HAP-1 (cell line): ENCODE data around the gene RHBDF2.
"Not testable (repeated sequence)": the region's sequence is repeated elsewhere in the genome, so short reads cannot be mapped to it uniquely, and the experiment has no call there.

ENCODE experiments used
- DNase-seq, 2 experiments: peaks; one replicate each; pipeline ENCODE4 v3.0.0-alpha.2; 2016 to 2020; ENCODE audit warnings: low spot score in 2 of 2
- H3K27me3 ChIP-seq: fragments of 250-450 bp; sonication (Bioruptor Pico); 2 replicates; pipeline ENCODE4 v1.5.1; 2020; ENCODE audit warnings: low read depth, mild to moderate bottlenecking, moderate library complexity
- H3K36me3 ChIP-seq: fragments of 250-450 bp; sonication (Bioruptor Pico); replicated peaks from 2 replicates; pipeline ENCODE4 v1.5.1; 2020; ENCODE audit warnings: mild to moderate bottlenecking
- H3K4me1 ChIP-seq: fragments of 250-450 bp; sonication (Bioruptor Pico); 2 replicates; pipeline ENCODE4 v1.5.1; 2020; ENCODE audit warnings: mild to moderate bottlenecking
- H3K4me3 ChIP-seq: fragments of 250-450 bp; sonication (Bioruptor Pico); 2 replicates; pipeline ENCODE4 v1.5.1; 2020; ENCODE audit warnings: mild to moderate bottlenecking, moderate library complexity
- H3K9me3 ChIP-seq: fragments of 250-450 bp; sonication (Bioruptor Pico); 2 replicates; pipeline ENCODE4 v1.5.1; 2020; ENCODE audit warnings: mild to moderate bottlenecking, moderate library complexity
- in situ Hi-C: fragments of 300-500 bp; cut with MboI; formaldehyde crosslinking; loops from 3 replicates; pipeline ENCODE4 v1.14.3; 2020; ENCODE audit warnings: low sequenced_read_pairs, inconsistent platforms, mixed read lengths

Gene RHBDF2

GRCh38 chr17:76524598-76525512 is 23.6 kb upstream of the RHBDF2 start:
- no peaks in the 10 kb centered on the region for H3K36me3 ChIP-seq
- H3K4me3 ChIP-seq: no peak overlapping the region
- no peaks in the 10 kb centered on the region for H3K27me3 ChIP-seq
- no peak for DNase-seq
- no peaks in the 10 kb centered on the region for H3K9me3 ChIP-seq
- no peaks in the 10 kb centered on the region for H3K4me1 ChIP-seq
- in situ Hi-C loops: loop anchor here (10.0 kb wide), 1 partner anchor 100 kb away; no protein-coding TSS in a partner anchor

GRCh38 chr17:76523084-76524037 is 22.1 kb upstream of the RHBDF2 start:
- Histone ChIP-seq H3K36me3 (no peaks in the 10 kb centered on the region), H3K27me3 (no peaks in the 10 kb centered on the region), H3K4me1 (no peaks in the 10 kb centered on the region), H3K4me3 (no peak overlapping the region), H3K9me3 (no peaks in the 10 kb centered on the region)
- peak; percentile 52 to 86 for DNase-seq
- in situ Hi-C loops: loop anchor here (10.0 kb wide), 1 partner anchor 101 kb away; no protein-coding TSS in a partner anchor

- not testable (repeated sequence) for H3K9me3 ChIP-seq, DNase-seq, H3K4me3 ChIP-seq, H3K36me3 ChIP-seq, H3K27me3 ChIP-seq, H3K4me1 ChIP-seq
- in situ Hi-C loops: loop anchor here (10.0 kb wide), 1 partner anchor 103 kb away; no protein-coding TSS in a partner anchor
Observed at GRCh38 chr17:76521683-76522082, 20.5 kb upstream of the RHBDF2 start.

GRCh38 chr17:76521262-76521661 is 20.0 kb upstream of the RHBDF2 start:
- in situ Hi-C loops: loop anchor here (10.0 kb wide), 1 partner anchor 104 kb away; no protein-coding TSS in a partner anchor
- Histone ChIP-seq H3K4me1 (no peaks in the 10 kb centered on the region), H3K9me3 (no peaks in the 10 kb centered on the region), H3K36me3 (no peaks in the 10 kb centered on the region), H3K4me3 (no peak overlapping the region), H3K27me3 (no peaks in the 10 kb centered on the region)
- no peak for DNase-seq

GRCh38 chr17:76519048-76519966 is 18.1 kb upstream of the RHBDF2 start:
- Histone ChIP-seq H3K36me3 (no peaks in the 10 kb centered on the region), H3K9me3 (no peaks in the 10 kb centered on the region), H3K27me3 (no peaks in the 10 kb centered on the region), H3K4me1 (no peaks in the 10 kb centered on the region), H3K4me3 (no peak overlapping the region)
- in situ Hi-C loops: no loop called here
- no peak for DNase-seq

- Histone ChIP-seq H3K9me3 (no peaks in the 10 kb centered on the region), H3K4me1 (no peaks in the 10 kb centered on the region), H3K4me3 (no peak overlapping the region), H3K36me3 (no peaks in the 10 kb centered on the region), H3K27me3 (no peaks in the 10 kb centered on the region)
- in situ Hi-C loops: no loop called here
- no peak for DNase-seq
Observed at GRCh38 chr17:76517638-76518038, 16.4 kb upstream of the RHBDF2 start.

GRCh38 chr17:76515274-76515949 is 14.2 kb upstream of the RHBDF2 start:
- H3K9me3 ChIP-seq: no peaks in the 10 kb centered on the region
- H3K36me3 ChIP-seq: no peaks in the 10 kb centered on the region
- no peaks in the 10 kb centered on the region for H3K27me3 ChIP-seq
- H3K4me1 ChIP-seq: no peaks in the 10 kb centered on the region
- DNase-seq: no peak
- in situ Hi-C loops: no loop called here
- no peak overlapping the region for H3K4me3 ChIP-seq

GRCh38 chr17:76514355-76514754 is 13.1 kb upstream of the RHBDF2 start:
- H3K27me3 ChIP-seq, H3K36me3 ChIP-seq, H3K4me1 ChIP-seq, H3K9me3 ChIP-seq, H3K4me3 ChIP-seq, DNase-seq, in situ Hi-C loops: not testable (repeated sequence)

- H3K4me3 ChIP-seq: no peak overlapping the region
- in situ Hi-C loops: no loop called here
- no peaks in the 10 kb centered on the region for H3K27me3 ChIP-seq
- H3K9me3 ChIP-seq: no peaks in the 10 kb centered on the region
- no peak for DNase-seq
- no peaks in the 10 kb centered on the region for H3K36me3 ChIP-seq
- no peaks in the 10 kb centered on the region for H3K4me1 ChIP-seq
Observed at GRCh38 chr17:76513306-76513692, 12.1 kb upstream of the RHBDF2 start.

GRCh38 chr17:76512366-76513305 is 11.4 kb upstream of the RHBDF2 start:
- in situ Hi-C loops: no loop called here
- H3K27me3 ChIP-seq: no peaks in the 10 kb centered on the region
- no peak overlapping the region for H3K4me3 ChIP-seq
- no peaks in the 10 kb centered on the region for H3K36me3 ChIP-seq
- H3K4me1 ChIP-seq: no peaks in the 10 kb centered on the region
- no peak for DNase-seq
- H3K9me3 ChIP-seq: no peaks in the 10 kb centered on the region

GRCh38 chr17:76511668-76512365 is 10.6 kb upstream of the RHBDF2 start:
- in situ Hi-C loops: no loop called here
- H3K9me3 ChIP-seq: no peaks in the 10 kb centered on the region
- H3K27me3 ChIP-seq: no peaks in the 10 kb centered on the region
- H3K4me3 ChIP-seq: no peak overlapping the region
- no peaks in the 10 kb centered on the region for H3K36me3 ChIP-seq
- no peak for DNase-seq
- H3K4me1 ChIP-seq: no peaks in the 10 kb centered on the region
